ENCODE measurements around the gene CORO1C. TPM values are rescaled to one million over a fixed set of nuclear protein-coding genes. Genes with fewer than 3 reads are reported as not detected.

CORO1C gene
- total RNA-seq, 1 experiment from 2014 or later, result 195 TPM

DNA sequence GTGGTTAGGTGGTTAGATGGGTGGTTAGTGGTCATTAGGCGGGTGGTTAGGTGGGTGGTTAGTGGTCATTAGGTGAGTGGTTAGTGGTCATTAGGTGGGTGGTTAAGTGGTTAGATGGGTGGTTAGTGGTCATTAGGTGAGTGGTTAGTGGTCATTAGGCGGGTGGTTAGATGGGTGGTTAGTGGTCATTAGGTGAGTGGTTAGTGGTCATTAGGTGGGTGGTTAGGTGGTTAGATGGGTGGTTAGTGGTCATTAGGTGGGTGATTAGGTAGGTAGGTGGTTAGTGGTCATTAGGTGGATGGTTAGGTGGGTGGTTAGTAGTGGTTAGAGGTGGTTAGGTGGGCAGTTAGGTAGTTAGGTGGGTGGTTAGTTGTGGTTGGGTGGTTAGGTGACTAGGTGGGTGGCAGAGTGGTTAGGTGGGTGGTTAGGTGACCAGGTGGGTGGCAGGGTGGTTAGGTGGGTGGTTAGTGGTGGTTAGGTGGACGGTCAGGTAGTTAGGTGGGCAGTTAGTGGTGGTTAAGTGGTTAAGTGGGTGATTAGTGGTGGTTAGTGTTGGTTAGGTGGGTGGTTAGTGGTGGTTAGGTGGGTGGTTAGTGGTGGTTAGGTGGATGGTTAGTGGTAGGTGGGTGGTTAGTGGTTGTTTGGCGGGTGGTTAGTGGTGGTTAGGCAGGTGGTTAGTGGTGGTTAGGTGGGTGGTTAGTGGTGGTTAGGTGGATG lies 125.5 kb downstream of the CORO1C start:
- Histone ChIP-seq H3K9me3 (no peaks in the 10 kb centered on the region), H3K4me3 (ENCODE audit: low read depth, low read length) (no peak overlapping the region), H3K36me3 (ENCODE audit: control insufficient read depth, insufficient read depth, low read length) (no peaks in the 10 kb centered on the region), H3K4me1 (no peaks in the 10 kb centered on the region), H3K27me3 (replicated peaks; ENCODE audit: control insufficient read depth, insufficient read depth, low read length) (no peaks in the 10 kb centered on the region)
- peaks cover 6% of the 10 kb centered on the region for H3K27me3 Mint-ChIP-seq (ENCODE audit: insufficient read depth, unreplicated experiment)
- TF ChIP-seq, protein P1, sequence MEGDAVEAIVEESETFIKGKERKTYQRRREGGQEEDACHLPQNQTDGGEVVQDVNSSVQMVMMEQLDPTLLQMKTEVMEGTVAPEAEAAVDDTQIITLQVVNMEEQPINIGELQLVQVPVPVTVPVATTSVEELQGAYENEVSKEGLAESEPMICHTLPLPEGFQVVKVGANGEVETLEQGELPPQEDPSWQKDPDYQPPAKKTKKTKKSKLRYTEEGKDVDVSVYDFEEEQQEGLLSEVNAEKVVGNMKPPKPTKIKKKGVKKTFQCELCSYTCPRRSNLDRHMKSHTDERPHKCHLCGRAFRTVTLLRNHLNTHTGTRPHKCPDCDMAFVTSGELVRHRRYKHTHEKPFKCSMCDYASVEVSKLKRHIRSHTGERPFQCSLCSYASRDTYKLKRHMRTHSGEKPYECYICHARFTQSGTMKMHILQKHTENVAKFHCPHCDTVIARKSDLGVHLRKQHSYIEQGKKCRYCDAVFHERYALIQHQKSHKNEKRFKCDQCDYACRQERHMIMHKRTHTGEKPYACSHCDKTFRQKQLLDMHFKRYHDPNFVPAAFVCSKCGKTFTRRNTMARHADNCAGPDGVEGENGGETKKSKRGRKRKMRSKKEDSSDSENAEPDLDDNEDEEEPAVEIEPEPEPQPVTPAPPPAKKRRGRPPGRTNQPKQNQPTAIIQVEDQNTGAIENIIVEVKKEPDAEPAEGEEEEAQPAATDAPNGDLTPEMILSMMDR (IDR thresholded peaks at IDR 0.05; ENCODE audit: insufficient read depth in 1 of 2, low read depth in 1 of 2, low read length in 1 of 2, severe bottlenecking in 1 of 2, unreplicated experiment in 1 of 2), result no peak
- DNase-seq, result no peak
- H3K4me3 Mint-ChIP-seq (ENCODE audit: unreplicated experiment), result no peak overlapping the region
- ChIA-PET POLR2A (no interaction called here), CTCF (no interaction called here)
- H3K36me3 Mint-ChIP-seq (ENCODE audit: insufficient read depth, unreplicated experiment), result no peaks in the 10 kb centered on the region
- no peak overlapping the region for H3K27ac Mint-ChIP-seq (ENCODE audit: unreplicated experiment)
- no TSS peak for BruUV-seq (replicated peaks)
- no peaks in the 10 kb centered on the region for H3K4me1 Mint-ChIP-seq (ENCODE audit: low read depth, unreplicated experiment)
- no peaks in the 10 kb centered on the region for H3K9me3 Mint-ChIP-seq (ENCODE audit: unreplicated experiment)
- intact Hi-C loops (cut with micrococcal nuclease; ENCODE audit: unreplicated experiment), result no loop called here

- TF ChIP-seq, protein P1 (IDR thresholded peaks at IDR 0.05; ENCODE audit: insufficient read depth in 1 of 2, low read depth in 1 of 2, low read length in 1 of 2, severe bottlenecking in 1 of 2, unreplicated experiment in 1 of 2), result no peak
- no peaks in the 10 kb centered on the region for H3K9me3 ChIP-seq
- BruUV-seq (replicated peaks), result no TSS peak
- H3K4me3 ChIP-seq (ENCODE audit: low read depth, low read length), result no peak overlapping the region
- no peak for DNase-seq
- Mint-ChIP-seq H3K4me3 (ENCODE audit: unreplicated experiment) (no peak overlapping the region), H3K27ac (ENCODE audit: unreplicated experiment) (no peak overlapping the region), H3K27me3 (ENCODE audit: insufficient read depth, unreplicated experiment) (peaks cover 6% of the 10 kb centered on the region), H3K9me3 (ENCODE audit: unreplicated experiment) (no peaks in the 10 kb centered on the region), H3K4me1 (ENCODE audit: low read depth, unreplicated experiment) (no peaks in the 10 kb centered on the region), H3K36me3 (ENCODE audit: insufficient read depth, unreplicated experiment) (no peaks in the 10 kb centered on the region)
- H3K36me3 ChIP-seq (ENCODE audit: control insufficient read depth, insufficient read depth, low read length), result no peaks in the 10 kb centered on the region
- H3K27me3 ChIP-seq (replicated peaks; ENCODE audit: control insufficient read depth, insufficient read depth, low read length), result no peaks in the 10 kb centered on the region
- POLR2A ChIA-PET, result no interaction called here
- intact Hi-C loops (cut with micrococcal nuclease; ENCODE audit: unreplicated experiment), result no loop called here
- H3K4me1 ChIP-seq, result no peaks in the 10 kb centered on the region
- CTCF ChIA-PET, result no interaction called here
Observed at GRCh38 chr12:108605000-108605689, 126.2 kb downstream of the CORO1C start.

GRCh38 chr12:108604208-108604941 lies 126.9 kb downstream of the CORO1C start:
- Histone ChIP-seq H3K4me1 (no peaks in the 10 kb centered on the region), H3K9me3 (no peaks in the 10 kb centered on the region), H3K27me3 (replicated peaks; ENCODE audit: control insufficient read depth, insufficient read depth, low read length) (no peaks in the 10 kb centered on the region), H3K4me3 (ENCODE audit: low read depth, low read length) (no peak overlapping the region), H3K36me3 (ENCODE audit: control insufficient read depth, insufficient read depth, low read length) (no peaks in the 10 kb centered on the region)
- no peak overlapping the region for H3K4me3 Mint-ChIP-seq (ENCODE audit: unreplicated experiment)
- no peaks in the 10 kb centered on the region for H3K4me1 Mint-ChIP-seq (ENCODE audit: low read depth, unreplicated experiment)
- TF ChIP-seq, protein P1 (IDR thresholded peaks at IDR 0.05; ENCODE audit: insufficient read depth in 1 of 2, low read depth in 1 of 2, low read length in 1 of 2, severe bottlenecking in 1 of 2, unreplicated experiment in 1 of 2), result no peak
- no peaks in the 10 kb centered on the region for H3K9me3 Mint-ChIP-seq (ENCODE audit: unreplicated experiment)
- no peak overlapping the region for H3K27ac Mint-ChIP-seq (ENCODE audit: unreplicated experiment)
- CTCF ChIA-PET, result no interaction called here
- no peak for DNase-seq
- H3K36me3 Mint-ChIP-seq (ENCODE audit: insufficient read depth, unreplicated experiment), result no peaks in the 10 kb centered on the region
- peaks cover 6% of the 10 kb centered on the region for H3K27me3 Mint-ChIP-seq (ENCODE audit: insufficient read depth, unreplicated experiment)
- BruUV-seq (replicated peaks), result no TSS peak
- intact Hi-C loops (cut with micrococcal nuclease; ENCODE audit: unreplicated experiment), result no loop called here
- POLR2A ChIA-PET, result no interaction called here

All from Caco-2 (cell line).